Erythroblast (primary cell): ENCODE data around the gene TRPM3.

Experiments used
- DNase-seq, 2 experiments: peaks; one replicate each; lab custom pipeline; 2025; lab: John Stamatoyannopoulos, UW
- GATA1 ChIP-seq: IDR thresholded peaks from 2 replicates; pipeline ENCODE4 v1.6.1; 2011; ENCODE audit warnings: low read depth, mild to moderate bottlenecking, control low read depth, low read length, moderate library complexity
- POLR2A ChIP-seq: IDR thresholded peaks from 2 replicates; pipeline ENCODE4 v1.6.1; 2011; ENCODE audit warnings: mild to moderate bottlenecking, low read length

Gene TRPM3

GRCh38 chr9:70557661-70558369, 563.6 kb downstream of the TRPM3 start:
- no peak for DNase-seq
- no peak for TF ChIP-seq POLR2A
- no peak for TF ChIP-seq GATA1

DNA sequence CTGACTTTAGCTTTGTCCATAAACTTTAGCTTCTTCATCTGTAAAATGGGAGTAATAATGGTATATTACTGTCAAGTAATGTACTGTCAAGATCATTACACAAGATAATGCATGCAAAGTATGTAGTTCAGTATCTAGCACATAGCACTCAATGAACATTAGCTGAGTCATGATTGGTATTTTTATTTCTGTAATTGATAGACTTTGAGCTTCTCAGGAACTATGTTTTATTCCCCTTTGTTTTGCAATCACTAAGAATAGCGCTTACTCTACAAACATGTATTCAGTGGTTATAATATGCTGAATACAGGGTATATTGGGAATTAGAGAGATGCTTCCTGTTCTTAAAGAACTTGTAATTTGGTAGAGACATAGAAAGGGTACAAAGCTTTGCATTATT, 564.6 kb downstream of the TRPM3 start:
- no peak for DNase-seq

GRCh38 chr9:70554881-70555280, 566.5 kb downstream of the TRPM3 start:
- no peak for TF ChIP-seq GATA1
- no peak for TF ChIP-seq POLR2A
- DNase-seq = no peak

More for the DNA sequence above, 564.6 kb downstream of the TRPM3 start:
- no peak for TF ChIP-seq GATA1
- no peak for TF ChIP-seq POLR2A

DNA sequence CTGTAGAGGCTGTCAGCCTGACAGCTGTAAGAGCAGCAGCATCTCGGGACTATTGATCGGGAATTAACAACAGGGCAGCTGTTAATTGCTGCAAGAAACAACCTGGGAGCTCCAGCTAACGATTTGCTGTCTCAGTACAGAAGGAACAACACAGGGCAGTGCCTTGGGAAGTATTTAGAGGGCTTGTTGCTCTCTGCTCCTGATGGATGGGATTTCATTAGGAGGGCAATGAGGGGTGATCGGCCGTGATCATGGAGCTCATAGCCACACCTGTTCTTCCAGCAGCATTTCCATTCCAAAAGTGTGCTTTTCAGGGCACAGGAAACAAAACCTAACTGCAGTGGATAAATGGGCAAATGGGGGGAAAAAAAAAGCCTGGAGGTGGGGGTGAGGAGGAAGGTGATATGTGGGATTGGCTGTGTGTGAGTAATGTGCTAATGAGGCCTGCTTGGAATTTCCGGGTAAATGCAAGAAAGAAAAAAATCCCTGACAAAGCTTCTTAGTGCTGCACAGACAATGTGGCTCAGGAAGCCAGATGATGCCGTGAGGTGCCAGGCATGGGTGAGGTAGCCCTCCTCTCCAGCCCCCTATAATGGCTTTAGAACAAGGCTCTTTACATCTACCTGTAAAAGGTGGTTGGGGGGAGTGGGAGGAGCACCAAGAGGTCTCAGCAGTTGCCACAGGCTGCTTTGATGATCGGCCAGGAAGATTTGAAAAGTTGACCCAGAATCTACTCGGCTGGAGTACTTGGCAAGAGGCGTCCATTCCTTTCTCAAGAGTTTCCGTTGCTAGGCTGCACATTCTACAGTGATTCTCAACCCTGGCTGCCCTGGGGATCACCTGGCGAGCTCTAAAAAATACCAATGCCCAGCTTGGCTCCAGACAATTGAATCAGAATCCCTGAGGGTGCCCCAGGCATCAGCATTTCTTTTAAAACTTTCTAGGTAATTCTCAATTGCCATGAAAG, 567.4 kb downstream of the TRPM3 start:
- no peak for DNase-seq
- TF ChIP-seq POLR2A = no peak
- TF ChIP-seq GATA1 = no peak

- DNase-seq = no peak
- TF ChIP-seq POLR2A (no peak), GATA1 (no peak)
Measured at GRCh38 chr9:70552561-70552960, 568.9 kb downstream of the TRPM3 start.

DNA sequence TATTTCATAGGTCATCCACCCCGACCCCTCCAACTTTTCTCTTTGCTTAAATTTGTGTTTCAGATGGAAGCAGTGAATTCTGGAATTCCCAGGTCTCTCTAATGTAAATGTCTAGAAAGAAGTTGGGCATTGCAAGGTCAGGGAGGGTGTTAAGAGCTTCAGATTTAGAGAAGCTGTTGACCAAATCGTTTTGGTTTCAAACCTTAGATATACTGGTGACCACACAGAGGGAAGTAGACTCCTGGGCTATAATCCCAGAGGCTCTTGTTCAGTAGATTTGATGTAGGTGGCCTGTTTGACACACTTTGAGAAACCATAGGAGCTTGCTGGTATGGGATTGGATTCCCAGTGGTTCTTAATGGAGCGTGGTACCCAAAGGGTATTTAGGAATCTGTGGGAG, 569.6 kb downstream of the TRPM3 start:
- TF ChIP-seq GATA1 = no peak
- TF ChIP-seq POLR2A = no peak
- DNase-seq = no peak

GRCh38 chr9:70551396-70551795, 570.0 kb downstream of the TRPM3 start:
- DNase-seq = no peak

DNA sequence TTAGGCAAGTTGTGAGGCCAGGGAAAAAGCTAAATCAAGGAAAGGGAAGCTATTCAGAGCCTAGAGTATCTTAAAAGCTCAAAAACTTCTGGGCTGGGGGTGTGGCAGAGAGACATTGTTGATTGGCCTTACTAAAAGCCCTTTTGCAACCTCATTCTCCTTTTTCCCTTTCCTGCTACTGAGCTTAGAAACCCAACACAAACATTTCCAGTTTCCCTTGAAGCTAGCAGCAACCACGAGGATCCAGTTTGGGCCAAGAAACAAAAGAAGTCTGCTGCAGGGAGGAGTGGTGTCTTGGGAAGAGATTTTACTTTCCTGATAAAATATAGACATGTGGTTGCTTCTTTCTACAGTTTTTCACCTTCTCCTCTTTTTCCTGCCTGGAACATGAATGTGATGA, 571.5 kb downstream of the TRPM3 start:
- no peak for DNase-seq
- TF ChIP-seq POLR2A (no peak), GATA1 (no peak)

More at GRCh38 chr9:70551396-70551795, 570.0 kb downstream of the TRPM3 start:
- TF ChIP-seq GATA1 (no peak), POLR2A (no peak)

GRCh38 chr9:70542311-70542931, 579.0 kb downstream of the TRPM3 start:
- no peak for TF ChIP-seq GATA1
- no peak for TF ChIP-seq POLR2A
- DNase-seq = no peak

GRCh38 chr9:70540016-70540415, 581.4 kb downstream of the TRPM3 start:
- no peak for DNase-seq
- TF ChIP-seq POLR2A (no peak), GATA1 (no peak)

DNA sequence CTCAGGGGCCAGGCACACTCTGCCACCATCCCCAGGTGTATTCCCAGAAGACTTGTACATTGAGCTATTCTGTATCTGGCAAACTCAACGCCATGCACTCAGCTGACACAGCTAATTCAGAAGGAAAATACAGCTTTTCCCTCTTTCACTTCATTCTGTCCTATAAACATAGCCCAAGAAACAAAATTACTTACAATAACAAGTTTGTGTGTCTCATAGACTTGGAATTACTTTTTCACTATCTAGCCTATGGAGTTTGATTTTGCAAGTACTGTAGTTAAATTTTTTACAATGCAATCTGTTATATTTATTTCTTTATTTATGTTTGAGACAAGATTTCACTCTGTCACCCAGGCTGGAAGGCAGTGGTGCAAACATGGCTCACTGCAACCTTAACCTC, 581.9 kb downstream of the TRPM3 start:
- DNase-seq = no peak
- TF ChIP-seq POLR2A (no peak), GATA1 (no peak)

GRCh38 chr9:70539001-70539400, 582.4 kb downstream of the TRPM3 start:
- TF ChIP-seq POLR2A (no peak), GATA1 (no peak)
- DNase-seq = no peak

- TF ChIP-seq POLR2A (no peak), GATA1 (no peak)
- no peak for DNase-seq
Measured at GRCh38 chr9:70537084-70537483, 584.3 kb downstream of the TRPM3 start.
